ENCODE measurements around the gene TOPORS. TPM values are rescaled to one million over a fixed set of nuclear protein-coding genes. Genes with fewer than 3 reads are reported as not detected.
A peak's percentile ranks its signal among the peaks of the same experiment; 100 is the strongest.

TOPORS gene
- total and polyA plus RNA-seq, 7 donors = 6.2 to 12.1 (median 7.3) TPM

DNA sequence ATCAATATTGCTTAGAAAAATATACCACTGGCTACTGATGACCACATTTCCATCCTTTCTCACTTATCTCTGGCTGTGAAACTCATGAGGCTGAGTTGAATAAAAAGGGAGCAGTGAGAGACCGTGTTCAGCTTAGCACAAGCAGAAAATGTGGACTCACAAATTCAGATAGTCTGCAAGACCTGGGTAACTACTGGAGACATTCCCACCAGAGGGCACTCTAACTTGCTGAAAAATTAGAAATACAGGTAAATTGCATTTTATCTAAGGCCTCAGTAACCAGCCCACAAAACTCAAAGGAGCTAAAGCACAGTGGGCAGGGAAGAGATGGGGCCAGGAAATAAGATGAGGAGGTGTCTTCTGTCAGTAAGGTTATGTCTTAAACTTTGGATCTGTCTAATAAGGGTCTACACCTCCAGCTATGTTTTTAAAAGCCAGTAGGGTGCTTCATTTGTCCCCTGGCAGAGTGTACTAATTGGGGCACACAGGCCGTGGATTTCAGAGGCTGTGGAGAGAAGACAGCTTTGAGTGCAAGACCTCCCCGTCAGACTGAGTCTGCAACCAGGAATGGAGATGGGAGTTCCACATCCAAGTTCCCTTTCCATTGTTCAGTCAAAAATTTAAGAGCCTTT, 29.2 kb upstream of the TOPORS start:
- intact Hi-C loops (cut with DNase I) = loop anchor here (2.0 kb wide), 1 partner anchor 387 kb away; no protein-coding TSS in a partner anchor
- no peak for ATAC-seq

DNA sequence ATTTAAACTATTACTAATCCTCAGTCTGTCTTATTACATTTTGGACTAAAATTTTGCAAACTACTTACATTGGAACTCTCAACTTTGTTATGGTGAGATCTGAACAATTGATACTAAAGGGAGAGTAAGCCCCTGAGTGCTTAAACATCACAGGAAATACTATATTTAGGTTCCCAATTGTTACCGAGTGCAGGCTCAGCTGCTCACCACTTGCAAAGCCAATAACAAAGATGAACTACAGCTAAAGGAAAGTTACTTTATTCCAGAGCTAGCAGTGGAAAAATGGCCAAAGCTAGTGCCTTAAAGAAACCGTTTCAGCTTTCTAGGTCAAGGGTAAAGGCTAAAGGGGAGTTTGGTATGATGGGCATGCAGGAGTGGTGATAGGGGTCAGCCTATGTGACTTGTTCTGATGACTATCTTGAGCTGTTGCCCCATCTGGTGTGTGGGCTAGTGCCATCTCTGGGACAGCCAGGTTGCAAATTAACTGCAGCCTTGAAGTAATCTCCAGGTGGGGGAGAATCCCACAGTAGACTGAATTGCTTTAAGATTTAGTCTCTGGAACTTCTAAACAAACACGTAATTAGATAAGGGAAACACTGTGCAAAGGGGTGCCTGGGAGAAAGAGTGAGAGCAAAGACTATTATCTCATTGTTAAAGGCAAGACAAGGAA, 28.4 kb upstream of the TOPORS start:
- WGBS, 3 donors = 31 to 34% (median 32%) methylated on average over 3 of the region's 3 CpGs
- intact Hi-C loops (cut with DNase I) = loop anchor here in 1 of 2 donors (2.0 kb wide), 1 partner anchor 388 kb away; no protein-coding TSS in a partner anchor
- H3K27me3 ChIP-seq (ENCODE audit: insufficient read depth in 3 of 3, low read length in 2 of 3) = peaks cover 0 to 2% (median 0%) of the 10 kb centered on the region in 3 donors
- H3K4me3 ChIP-seq = no peak overlapping the region
- ATAC-seq (no peak), DNase-seq (no peak)
- H3K36me3 ChIP-seq (ENCODE audit: insufficient read depth in 1 of 2, low read depth in 1 of 2) = no peaks in the 10 kb centered on the region
- H3K9me3 ChIP-seq = no peaks in the 10 kb centered on the region
- H3K27ac ChIP-seq = no peak overlapping the region
- H3K4me1 ChIP-seq = no peaks in the 10 kb centered on the region
- TF ChIP-seq, protein P1, sequence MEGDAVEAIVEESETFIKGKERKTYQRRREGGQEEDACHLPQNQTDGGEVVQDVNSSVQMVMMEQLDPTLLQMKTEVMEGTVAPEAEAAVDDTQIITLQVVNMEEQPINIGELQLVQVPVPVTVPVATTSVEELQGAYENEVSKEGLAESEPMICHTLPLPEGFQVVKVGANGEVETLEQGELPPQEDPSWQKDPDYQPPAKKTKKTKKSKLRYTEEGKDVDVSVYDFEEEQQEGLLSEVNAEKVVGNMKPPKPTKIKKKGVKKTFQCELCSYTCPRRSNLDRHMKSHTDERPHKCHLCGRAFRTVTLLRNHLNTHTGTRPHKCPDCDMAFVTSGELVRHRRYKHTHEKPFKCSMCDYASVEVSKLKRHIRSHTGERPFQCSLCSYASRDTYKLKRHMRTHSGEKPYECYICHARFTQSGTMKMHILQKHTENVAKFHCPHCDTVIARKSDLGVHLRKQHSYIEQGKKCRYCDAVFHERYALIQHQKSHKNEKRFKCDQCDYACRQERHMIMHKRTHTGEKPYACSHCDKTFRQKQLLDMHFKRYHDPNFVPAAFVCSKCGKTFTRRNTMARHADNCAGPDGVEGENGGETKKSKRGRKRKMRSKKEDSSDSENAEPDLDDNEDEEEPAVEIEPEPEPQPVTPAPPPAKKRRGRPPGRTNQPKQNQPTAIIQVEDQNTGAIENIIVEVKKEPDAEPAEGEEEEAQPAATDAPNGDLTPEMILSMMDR (IDR thresholded peaks at IDR 0.05) = no peak

More for the DNA sequence above, 29.2 kb upstream of the TOPORS start:
- Histone ChIP-seq H3K4me3 (no peak overlapping the region), H3K27me3 (ENCODE audit: insufficient read depth in 3 of 3, low read length in 2 of 3) (peaks cover 0 to 5% (median 0%) of the 10 kb centered on the region in 3 donors), H3K4me1 (no peaks in the 10 kb centered on the region), H3K9me3 (no peaks in the 10 kb centered on the region), H3K27ac (no peak overlapping the region), H3K36me3 (ENCODE audit: insufficient read depth in 1 of 2, low read depth in 1 of 2) (no peaks in the 10 kb centered on the region)
- 35 to 38% (median 37%) methylated on average over 3 of the region's 3 CpGs for WGBS, 3 donors
- DNase-seq = no peak
- TF ChIP-seq, protein P1 (IDR thresholded peaks at IDR 0.05) = peak; percentile 27

DNA sequence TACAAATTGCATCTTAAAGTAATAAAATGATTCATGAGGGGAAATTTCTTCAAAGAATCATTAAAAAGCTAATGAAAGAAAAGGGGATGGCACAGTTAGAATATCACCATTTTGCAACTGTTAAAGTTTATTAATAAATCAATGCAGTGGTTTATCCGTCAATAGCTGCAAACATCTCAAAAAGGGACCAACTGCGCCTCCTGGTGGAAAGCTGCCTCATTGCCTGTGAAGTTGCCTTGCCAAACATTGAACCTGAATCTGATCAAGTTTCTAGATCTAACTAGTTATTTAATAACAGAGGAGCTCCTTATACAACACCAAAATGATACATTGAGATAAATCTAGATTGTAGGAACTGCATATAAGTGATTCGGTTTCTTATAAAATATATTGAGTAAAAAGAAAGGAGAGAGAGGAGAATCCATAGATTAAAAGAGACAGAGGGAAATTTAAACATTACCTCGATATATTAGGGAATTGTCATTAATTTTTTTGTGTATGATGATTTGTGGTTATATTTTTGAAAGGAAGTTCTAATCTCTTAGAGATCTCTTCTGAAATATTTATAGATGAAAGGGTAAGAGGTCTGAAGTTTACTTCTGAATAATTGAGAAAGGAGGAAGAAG, 27.4 kb upstream of the TOPORS start:
- Histone ChIP-seq H3K36me3 (ENCODE audit: insufficient read depth in 1 of 2, low read depth in 1 of 2) (no peaks in the 10 kb centered on the region), H3K9me3 (no peaks in the 10 kb centered on the region), H3K4me1 (no peaks in the 10 kb centered on the region), H3K27ac (no peak overlapping the region), H3K4me3 (no peak overlapping the region), H3K27me3 (ENCODE audit: insufficient read depth in 3 of 3, low read length in 2 of 3) (no peaks in the 10 kb centered on the region)
- intact Hi-C loops (cut with DNase I) = loop anchor here (1.0 to 5.0 kb wide), 3 partner anchors 148 to 389 kb away; no protein-coding TSS in a partner anchor
- 20 to 21% (median 20%) methylated on average over 4 of the region's 4 CpGs for WGBS, 3 donors
- ATAC-seq (peak in 2 of 4 donors; percentile 53 to 75), DNase-seq (peak; percentile 59 to 76)
- TF ChIP-seq, protein P1 (IDR thresholded peaks at IDR 0.05) = peak; percentile 91

DNA sequence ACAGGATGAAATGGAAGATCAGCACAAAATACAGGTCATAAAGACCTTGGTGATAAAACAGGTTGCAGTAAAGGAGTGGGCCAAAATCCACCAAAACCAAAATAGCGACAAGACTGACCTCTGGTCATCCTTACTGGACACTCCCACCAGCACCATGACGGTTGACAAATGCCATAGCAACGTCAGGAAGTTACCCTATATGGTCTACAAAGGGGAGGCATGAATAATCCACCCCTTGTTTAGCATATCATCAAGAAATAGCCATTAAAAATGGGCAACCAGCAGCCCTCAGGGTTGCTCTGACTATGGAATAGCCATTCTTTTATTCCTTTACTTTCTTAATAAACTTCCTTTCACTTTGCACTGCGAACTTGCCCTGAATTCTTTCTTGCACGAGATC, 26.6 kb upstream of the TOPORS start:
- Histone ChIP-seq H3K27ac (no peak overlapping the region), H3K4me3 (peak overlapping the region; percentile 20)
- intact Hi-C loops (cut with DNase I) = loop anchor here in 1 of 2 donors (1.0 to 5.0 kb wide), 2 partner anchors 147 to 199 kb away; no protein-coding TSS in a partner anchor

More for the DNA sequence above, 26.6 kb upstream of the TOPORS start:
- TF ChIP-seq, protein P1 (IDR thresholded peaks at IDR 0.05) = no peak
- ATAC-seq = no peak
- 49 to 56% (median 54%) methylated on average over 5 of the region's 5 CpGs for WGBS, 3 donors
- Histone ChIP-seq H3K36me3 (ENCODE audit: insufficient read depth in 1 of 2, low read depth in 1 of 2) (no peaks in the 10 kb centered on the region), H3K9me3 (no peaks in the 10 kb centered on the region), H3K4me1 (no peaks in the 10 kb centered on the region), H3K27me3 (ENCODE audit: insufficient read depth in 3 of 3, low read length in 2 of 3) (no peaks in the 10 kb centered on the region)
- no peak for DNase-seq

Data from psoas muscle (tissue), 8 donors.